Measurements from ENCODE around the gene MCC.

- no peak for TF ChIP-seq CTCF (IDR thresholded peaks at IDR 0.05)
- TF ChIP-seq POLR2A (IDR thresholded peaks at IDR 0.05) = no peak
Measured at GRCh38 chr5:113162208-113162607, 326.0 kb downstream of the MCC start.

Data from uterus (tissue), 2 donors.